PFSK-1 (cell line): ENCODE results near the gene FXYD2.

ENCODE experiments used
- FOXP2 ChIP-seq: optimal IDR thresholded peaks from 2 replicates; pipeline ENCODE3; 2011; ENCODE audit warnings: borderline replicate concordance, control low read depth, inconsistent platforms; ENCODE audit not compliant: insufficient read depth; ENCODE audit errors: extremely low read length, extremely low read depth
- POLR2AphosphoS5 ChIP-seq: IDR thresholded peaks from 2 replicates; pipeline ENCODE4 v1.6.1; 2012; ENCODE audit warnings: low read depth, mild to moderate bottlenecking, control low read depth, low read length, moderate library complexity
- REST ChIP-seq, 2 experiments: IDR thresholded peaks; 2 replicates each; pipeline versions ENCODE4 v1.6.1 to v1.8.0; 2011 to 2012; ENCODE audit warnings: low read depth in 2 of 2, low read length in 2 of 2, control low read depth in 1 of 2, inconsistent platforms in 1 of 2, mild to moderate bottlenecking in 1 of 2, moderate library complexity in 1 of 2; ENCODE audit not compliant: insufficient read depth in 1 of 2
- SIN3A ChIP-seq: IDR thresholded peaks from 2 replicates; pipeline ENCODE4 v1.6.1; 2012; ENCODE audit warnings: mild to moderate bottlenecking, low read length, moderate library complexity, borderline replicate concordance; ENCODE audit not compliant: insufficient read depth
- TAF1 ChIP-seq: IDR thresholded peaks from 2 replicates; pipeline ENCODE4 v1.6.1; 2012; ENCODE audit warnings: low read length, control low read depth, borderline replicate concordance; ENCODE audit not compliant: insufficient read depth

Gene FXYD2

GRCh38 chr11:117834068-117834810 is 9.7 kb upstream of the FXYD2 start:
- TF ChIP-seq REST (IDR thresholded peaks at IDR 0.05; ENCODE audit: insufficient read depth in 1 of 2, low read depth in 2 of 2, low read length in 2 of 2) (no peak), SIN3A (no peak), POLR2AphosphoS5 (no peak), FOXP2 (no peak), TAF1 (no peak)

- TF ChIP-seq REST (IDR thresholded peaks at IDR 0.05; ENCODE audit: insufficient read depth in 1 of 2, low read depth in 2 of 2, low read length in 2 of 2) (no peak), FOXP2 (no peak)
These were observed 8.9 kb upstream of the FXYD2 start for GRCh38 chr11:117833401-117833891.

- TF ChIP-seq POLR2AphosphoS5: no peak
- no peak for TF ChIP-seq REST (IDR thresholded peaks at IDR 0.05; ENCODE audit: insufficient read depth in 1 of 2, low read depth in 2 of 2, low read length in 2 of 2)
- no peak for TF ChIP-seq SIN3A
- TF ChIP-seq FOXP2: no peak
- no peak for TF ChIP-seq TAF1
These were observed 8.0 kb upstream of the FXYD2 start for GRCh38 chr11:117832511-117832910.

- no peak for TF ChIP-seq REST (IDR thresholded peaks at IDR 0.05; ENCODE audit: insufficient read depth in 1 of 2, low read depth in 2 of 2, low read length in 2 of 2)
- TF ChIP-seq FOXP2: no peak
- no peak for TF ChIP-seq POLR2AphosphoS5
- no peak for TF ChIP-seq SIN3A
- TF ChIP-seq TAF1: no peak
These were observed 7.3 kb upstream of the FXYD2 start for GRCh38 chr11:117831661-117832415.
